Small intestine (tissue), 7 donors: ENCODE data around the gene DNAJB11. TPM values are rescaled to one million over a fixed set of nuclear protein-coding genes. Genes with fewer than 3 reads are reported as not detected.
"Not testable (repeated sequence)": the region's sequence is repeated elsewhere in the genome, so short reads cannot be mapped to it uniquely, and the experiment has no call there.

Source experiments
- DNase-seq, 2 donors: peaks; one replicate each; pipeline versions ENCODE4 v3.0.0 to v3.0.0-alpha.2; 2013
- FAIRE-seq: peaks from 2 replicates; lab custom pipeline; 2012; peaks lifted over from hg19 to GRCh38; lab: Jason Lieb, UNC
- H3K27ac ChIP-seq, 3 donors: one replicate each; pipeline ENCODE4 v1.5.1; 2013; ENCODE audit warnings: low read length in 2 of 3, mild to moderate bottlenecking in 2 of 3, control low read depth in 1 of 3, inconsistent platforms in 1 of 3, low read depth in 1 of 3, moderate library complexity in 1 of 3
- H3K27me3 ChIP-seq, 3 donors: one replicate each; pipeline ENCODE4 v1.6.1; 2013; ENCODE audit warnings: low read length in 3 of 3, inconsistent platforms in 1 of 3; ENCODE audit not compliant: control insufficient read depth in 3 of 3, insufficient read depth in 3 of 3
- H3K36me3 ChIP-seq, 3 donors: one replicate each; pipeline ENCODE4 v1.6.1; 2013; ENCODE audit warnings: low read length in 3 of 3, inconsistent platforms in 1 of 3, low read depth in 1 of 3, mild to moderate bottlenecking in 1 of 3, moderate library complexity in 1 of 3; ENCODE audit not compliant: control insufficient read depth in 3 of 3, insufficient read depth in 2 of 3
- H3K4me1 ChIP-seq, 3 donors: one replicate each; pipeline ENCODE4 v1.6.1; 2013; ENCODE audit warnings: low read length in 2 of 3, inconsistent platforms in 1 of 3, low read depth in 1 of 3, mild to moderate bottlenecking in 1 of 3, moderate library complexity in 1 of 3; ENCODE audit not compliant: control insufficient read depth in 3 of 3, insufficient read depth in 2 of 3
- H3K4me3 ChIP-seq, 3 donors: one replicate each; pipeline ENCODE4 v1.5.1; 2013; ENCODE audit warnings: low read length in 3 of 3, control low read depth in 1 of 3, inconsistent platforms in 1 of 3, low read depth in 1 of 3, mild to moderate bottlenecking in 1 of 3, moderate library complexity in 1 of 3
- H3K9me3 ChIP-seq, 2 donors: one replicate each; pipeline ENCODE4 v1.6.1; 2013; ENCODE audit warnings: low read depth in 1 of 2, low read length in 1 of 2; ENCODE audit not compliant: control insufficient read depth in 2 of 2, insufficient read depth in 1 of 2
- WGBS, 3 donors: extraction: QIAGEN DNeasy Blood & Tissue Kit; methylation state at CpG; one replicate each; pipeline ENCODE4 v1.1.7; 2013; 5-methylcytosine and 5-hydroxymethylcytosine counted together
- polyA plus RNA-seq, 4 donors: library from polyadenylated mRNA; stranded (reverse) in 3 of 4; unstranded in 1 of 4; fragments of 200-250 nt in 3 of 4; fragments of 120-200 nt in 1 of 4; gene quantifications; one replicate each; pipeline versions ENCODE4 v1.2.1 to v1.2.3, GENCODE V29; 2013
- donor health status: healthy with polysubstance abuse.
- donor health status: control.
- donor health status: control.
- donor health status: Bipolar disorder and iron deficiency.
- donor health status: healthy.

Gene DNAJB11
- polyA plus RNA-seq, 4 donors, result 36.7 to 86.6 (median 52.7) TPM

- FAIRE-seq, DNase-seq, H3K9me3 ChIP-seq, H3K27me3 ChIP-seq, H3K36me3 ChIP-seq, H3K27ac ChIP-seq: not testable (repeated sequence)
- WGBS, 3 donors, result 28 to 77% (median 46%) methylated on average over 11 of the region's 11 CpGs
- Histone ChIP-seq H3K4me3 (peak overlapping the region in 1 of 3 donors; percentile 53), H3K4me1 (peaks cover 0 to 13% (median 0%) of the 10 kb centered on the region in 3 donors)
These were observed 1.2 kb upstream of the DNAJB11 start for GRCh38 chr3:186569361-186569760.

- Histone ChIP-seq H3K4me3 (peak overlapping the region; percentile 24 to 91 (median 53)), H3K27ac (peak overlapping the region in 2 of 3 donors; percentile 44 to 91), H3K36me3 (peaks cover 0 to 9% (median 4%) of the 10 kb centered on the region in 3 donors), H3K4me1 (peaks cover 0 to 13% (median 0%) of the 10 kb centered on the region in 3 donors), H3K9me3 (no peaks in the 10 kb centered on the region), H3K27me3 (no peaks in the 10 kb centered on the region)
- peak in 1 of 2 donors; percentile 2 for DNase-seq
- 2 to 5% (median 3%) methylated on average over 7 of the region's 7 CpGs for WGBS, 3 donors
- no peak for FAIRE-seq
These were observed 783 bp upstream of the DNAJB11 start for GRCh38 chr3:186569779-186570095.

GRCh38 chr3:186570941-186571643 is 572 bp downstream of the DNAJB11 start:
- peaks cover 0 to 13% (median 0%) of the 10 kb centered on the region in 3 donors for H3K4me1 ChIP-seq
- 1 to 6% (median 3%) methylated on average over 21 of the region's 21 CpGs for WGBS, 3 donors
- H3K27me3 ChIP-seq, result no peaks in the 10 kb centered on the region
- peak overlapping the region; percentile 80 to 91 (median 81) for H3K4me3 ChIP-seq
- peak overlapping the region; percentile 79 to 93 (median 88) for H3K27ac ChIP-seq
- no peaks in the 10 kb centered on the region for H3K9me3 ChIP-seq
- FAIRE-seq (no peak), DNase-seq (peak; percentile 13 to 30)
- peaks cover 0 to 12% (median 11%) of the 10 kb centered on the region in 3 donors for H3K36me3 ChIP-seq

GRCh38 chr3:186571644-186572013 is 1.1 kb downstream of the DNAJB11 start:
- H3K27me3 ChIP-seq, result no peaks in the 10 kb centered on the region
- peaks cover 0 to 15% (median 12%) of the 10 kb centered on the region in 3 donors for H3K36me3 ChIP-seq
- H3K4me3 ChIP-seq, result peak overlapping the region in 2 of 3 donors; percentile 80 to 91
- no peak overlapping the region for H3K27ac ChIP-seq
- no peak for FAIRE-seq
- DNase-seq, result no peak
- H3K9me3 ChIP-seq, result no peaks in the 10 kb centered on the region
- WGBS, 3 donors, result 17 to 32% (median 23%) methylated on average over 2 of the region's 2 CpGs
- H3K4me1 ChIP-seq, result peaks cover 0 to 9% (median 0%) of the 10 kb centered on the region in 3 donors

GRCh38 chr3:186577521-186577920 is 7.0 kb downstream of the DNAJB11 start:
- 76 to 79% (median 78%) methylated on average over 2 of the region's 2 CpGs for WGBS, 3 donors
- Histone ChIP-seq H3K4me3 (no peak overlapping the region), H3K9me3 (no peaks in the 10 kb centered on the region), H3K27ac (no peak overlapping the region), H3K27me3 (no peaks in the 10 kb centered on the region), H3K36me3 (peaks cover 3 to 25% (median 12%) of the 10 kb centered on the region in 3 donors), H3K4me1 (no peaks in the 10 kb centered on the region)
- DNase-seq (no peak), FAIRE-seq (no peak)

GRCh38 chr3:186580785-186581184 is 10.3 kb downstream of the DNAJB11 start:
- Histone ChIP-seq H3K27ac (no peak overlapping the region), H3K27me3 (no peaks in the 10 kb centered on the region), H3K4me1 (no peaks in the 10 kb centered on the region), H3K9me3 (no peaks in the 10 kb centered on the region), H3K4me3 (no peak overlapping the region), H3K36me3 (peaks cover 8 to 35% (median 13%) of the 10 kb centered on the region in 3 donors)
- 87 to 97% (median 89%) methylated on average over 3 of the region's 3 CpGs for WGBS, 3 donors
- no peak for FAIRE-seq
- DNase-seq, result no peak

- no peak overlapping the region for H3K27ac ChIP-seq
- WGBS, 3 donors, result 95 to 99% (median 95%) methylated on average over 6 of the region's 6 CpGs
- H3K4me3 ChIP-seq, result no peak overlapping the region
- H3K9me3 ChIP-seq, result no peaks in the 10 kb centered on the region
- peaks cover 10 to 27% (median 13%) of the 10 kb centered on the region in 3 donors for H3K36me3 ChIP-seq
- FAIRE-seq (no peak), DNase-seq (no peak)
- no peaks in the 10 kb centered on the region for H3K4me1 ChIP-seq
- H3K27me3 ChIP-seq, result no peaks in the 10 kb centered on the region
These were observed 12.0 kb downstream of the DNAJB11 start for GRCh38 chr3:186582541-186582940.

- Histone ChIP-seq H3K27me3 (no peaks in the 10 kb centered on the region), H3K36me3 (peaks cover 10 to 27% (median 13%) of the 10 kb centered on the region in 3 donors), H3K4me3 (no peak overlapping the region), H3K9me3 (no peaks in the 10 kb centered on the region), H3K4me1 (peaks cover 0 to 2% (median 0%) of the 10 kb centered on the region in 3 donors), H3K27ac (no peak overlapping the region)
- DNase-seq, result no peak
- no peak for FAIRE-seq
- 69 to 86% (median 78%) methylated on average over 5 of the region's 5 CpGs for WGBS, 3 donors
These were observed 13.3 kb downstream of the DNAJB11 start for GRCh38 chr3:186583831-186584230.
